HFFc6 (cell line): ENCODE measurements around the gene PAK2. TPM values are rescaled to one million over a fixed set of nuclear protein-coding genes. Genes with fewer than 3 reads are reported as not detected.
"Not testable (repeated sequence)": the region's sequence is repeated elsewhere in the genome, so short reads cannot be mapped to it uniquely, and the experiment has no call there.

Experiments used
- DNase-seq: peaks from one replicate; pipeline ENCODE4 v3.0.0-alpha.2; 2018
- H3K27ac Mint-ChIP-seq: 2 replicates; pipeline ENCODE4 v1.8.0; 2020; ENCODE audit warnings: mild to moderate bottlenecking, mixed read lengths
- H3K27me3 Mint-ChIP-seq: 2 replicates; pipeline ENCODE4 v1.8.0; 2021; ENCODE audit warnings: mild to moderate bottlenecking, moderate library complexity, mixed read lengths; ENCODE audit not compliant: insufficient read depth
- H3K36me3 Mint-ChIP-seq: 2 replicates; pipeline ENCODE4 v1.8.0; 2021; ENCODE audit warnings: low read depth, mixed read lengths
- H3K4me1 Mint-ChIP-seq: 2 replicates; pipeline ENCODE4 v1.8.0; 2020; ENCODE audit warnings: low read depth, mixed read lengths
- H3K4me3 Mint-ChIP-seq: 2 replicates; pipeline ENCODE4 v1.8.0; 2020; ENCODE audit warnings: mild to moderate bottlenecking, moderate library complexity, mixed read lengths
- H3K9me3 Mint-ChIP-seq: 2 replicates; pipeline ENCODE4 v1.8.0; 2020; ENCODE audit warnings: mild to moderate bottlenecking, mixed read lengths
- total RNA-seq, 6 experiments: library from RNA; stranded (reverse); fragmentation: NEBNext Ultra II Directional; extraction: Animal tissue kit (Norgen Biotek cat#: 25700); gene quantifications; 2 replicates in 1 of 6; 3 replicates in 5 of 6; pipeline ENCODE4 v1.2.3, GENCODE V29; 2021
- TF ChIP-seq, protein P1 (sequence below): fragments of 200-600 bp; sonication (generic); IDR thresholded peaks from 2 replicates; pipeline ENCODE4 v1.5.0; 2021; ENCODE audit warnings: antibody characterized with exemption, mild to moderate bottlenecking

Gene PAK2
- total RNA-seq, 6 experiments from 2014 or later = 63.9 to 78.0 (median 69.4) TPM

DNA sequence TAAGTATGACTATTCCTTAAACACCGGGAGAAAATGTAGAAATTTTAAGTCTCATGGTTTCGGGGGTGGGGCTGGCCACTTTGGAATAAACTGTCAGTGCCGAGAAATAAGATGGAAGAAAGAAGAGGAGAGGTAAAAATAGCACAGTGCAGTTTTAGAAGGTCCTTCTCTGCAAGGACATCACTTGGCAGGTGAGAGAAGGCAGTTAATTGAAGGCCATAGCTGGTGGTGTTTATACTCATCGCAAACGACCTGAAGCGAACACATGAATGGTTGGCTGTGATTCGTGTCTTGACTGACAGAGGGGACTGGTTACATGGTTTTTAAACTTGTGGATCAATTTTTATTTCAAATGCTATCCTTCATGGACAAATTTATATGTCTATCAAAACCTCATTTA lies 73.2 kb downstream of the PAK2 start:
- TF ChIP-seq, protein P1, sequence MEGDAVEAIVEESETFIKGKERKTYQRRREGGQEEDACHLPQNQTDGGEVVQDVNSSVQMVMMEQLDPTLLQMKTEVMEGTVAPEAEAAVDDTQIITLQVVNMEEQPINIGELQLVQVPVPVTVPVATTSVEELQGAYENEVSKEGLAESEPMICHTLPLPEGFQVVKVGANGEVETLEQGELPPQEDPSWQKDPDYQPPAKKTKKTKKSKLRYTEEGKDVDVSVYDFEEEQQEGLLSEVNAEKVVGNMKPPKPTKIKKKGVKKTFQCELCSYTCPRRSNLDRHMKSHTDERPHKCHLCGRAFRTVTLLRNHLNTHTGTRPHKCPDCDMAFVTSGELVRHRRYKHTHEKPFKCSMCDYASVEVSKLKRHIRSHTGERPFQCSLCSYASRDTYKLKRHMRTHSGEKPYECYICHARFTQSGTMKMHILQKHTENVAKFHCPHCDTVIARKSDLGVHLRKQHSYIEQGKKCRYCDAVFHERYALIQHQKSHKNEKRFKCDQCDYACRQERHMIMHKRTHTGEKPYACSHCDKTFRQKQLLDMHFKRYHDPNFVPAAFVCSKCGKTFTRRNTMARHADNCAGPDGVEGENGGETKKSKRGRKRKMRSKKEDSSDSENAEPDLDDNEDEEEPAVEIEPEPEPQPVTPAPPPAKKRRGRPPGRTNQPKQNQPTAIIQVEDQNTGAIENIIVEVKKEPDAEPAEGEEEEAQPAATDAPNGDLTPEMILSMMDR = no peak
- Mint-ChIP-seq H3K9me3 (no peaks in the 10 kb centered on the region), H3K4me1 (peaks cover 11% of the 10 kb centered on the region), H3K27ac (no peak overlapping the region), H3K36me3 (peaks cover 27% of the 10 kb centered on the region), H3K27me3 (no peaks in the 10 kb centered on the region; the same call in 1 of the 2 replicates), H3K4me3 (no peak overlapping the region)
- DNase-seq = no peak

DNA sequence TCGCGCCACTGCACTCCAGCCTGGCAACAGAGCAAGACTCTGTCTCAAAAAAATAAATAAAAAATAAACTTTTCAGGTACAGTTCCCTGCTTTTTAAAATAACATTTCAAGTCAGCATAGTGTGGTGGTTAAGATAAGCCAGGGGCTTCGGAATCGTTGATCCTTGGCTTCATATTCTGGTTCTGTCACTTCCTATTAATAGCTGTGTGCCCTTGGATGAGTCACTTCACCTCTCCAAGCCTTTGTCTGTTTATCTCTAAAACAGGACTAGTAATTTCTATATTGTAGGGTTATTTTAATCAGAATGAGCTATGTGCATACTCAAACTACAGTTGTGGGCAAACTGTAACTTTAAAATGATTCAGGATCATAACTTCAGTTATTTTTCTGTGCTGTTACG lies 74.2 kb downstream of the PAK2 start:
- TF ChIP-seq, protein P1 = no peak
- Mint-ChIP-seq H3K27ac (no peak overlapping the region; the same call in 1 of the 2 replicates), H3K4me3 (no peak overlapping the region), H3K27me3 (no peaks in the 10 kb centered on the region), H3K9me3 (no peaks in the 10 kb centered on the region), H3K4me1 (peaks cover 7% of the 10 kb centered on the region), H3K36me3 (peaks cover 25% of the 10 kb centered on the region)
- DNase-seq = peak; percentile 3

DNA sequence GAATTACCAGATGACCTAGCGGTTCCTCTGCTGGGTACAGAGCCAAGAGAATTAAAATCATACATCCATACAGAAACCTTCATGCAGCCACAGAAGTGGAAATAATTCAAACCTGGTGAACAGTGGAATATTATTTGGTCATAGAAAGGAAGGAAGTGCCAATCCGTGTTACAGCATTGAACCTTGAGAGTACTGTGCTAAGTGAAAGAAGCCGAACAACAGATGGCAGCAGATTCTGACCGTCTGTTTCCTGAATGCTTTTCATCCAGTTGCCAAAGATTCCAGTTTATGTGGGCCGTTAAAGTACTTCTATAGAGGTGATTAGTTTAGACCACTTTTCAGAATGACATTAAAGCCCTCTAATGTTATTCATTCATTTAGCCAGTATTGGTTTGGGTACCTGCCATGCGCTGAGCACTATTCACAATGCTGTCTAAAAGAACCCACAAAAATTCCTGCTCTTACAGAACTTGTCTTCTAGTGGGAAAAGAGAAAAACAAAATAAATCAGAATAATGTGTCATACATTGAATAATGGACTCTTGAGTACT lies 82.2 kb downstream of the PAK2 start:
- H3K27me3 Mint-ChIP-seq = no peaks in the 10 kb centered on the region; the same call in none of the 2 replicates
- H3K4me3 Mint-ChIP-seq = no peak overlapping the region
- H3K27ac Mint-ChIP-seq = no peak overlapping the region
- peaks cover 37% of the 10 kb centered on the region for H3K36me3 Mint-ChIP-seq
- DNase-seq = no peak
- TF ChIP-seq, protein P1 = no peak
- H3K9me3 Mint-ChIP-seq = no peaks in the 10 kb centered on the region
- H3K4me1 Mint-ChIP-seq = no peaks in the 10 kb centered on the region

DNA sequence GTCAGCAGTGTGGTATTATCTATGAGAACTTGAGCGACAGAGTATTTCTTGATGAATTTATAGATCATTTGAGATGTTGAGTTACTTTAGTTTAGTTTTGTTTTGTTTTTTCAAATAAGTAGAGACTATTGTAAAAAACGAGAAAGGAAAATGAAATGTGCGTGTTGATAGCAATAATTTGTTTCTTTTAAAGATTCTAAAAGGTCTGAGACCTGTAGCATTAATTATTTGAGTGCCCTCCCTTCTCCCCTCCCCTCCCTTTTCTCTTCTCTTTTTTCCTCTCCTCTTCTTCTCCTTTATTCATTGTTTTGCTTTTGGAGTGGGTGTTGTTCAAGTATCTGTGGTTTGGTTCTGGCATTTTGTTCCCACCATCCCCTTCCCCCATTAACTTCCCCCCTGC lies 90.0 kb downstream of the PAK2 start:
- not testable (repeated sequence) for H3K36me3 Mint-ChIP-seq, H3K9me3 Mint-ChIP-seq

DNA sequence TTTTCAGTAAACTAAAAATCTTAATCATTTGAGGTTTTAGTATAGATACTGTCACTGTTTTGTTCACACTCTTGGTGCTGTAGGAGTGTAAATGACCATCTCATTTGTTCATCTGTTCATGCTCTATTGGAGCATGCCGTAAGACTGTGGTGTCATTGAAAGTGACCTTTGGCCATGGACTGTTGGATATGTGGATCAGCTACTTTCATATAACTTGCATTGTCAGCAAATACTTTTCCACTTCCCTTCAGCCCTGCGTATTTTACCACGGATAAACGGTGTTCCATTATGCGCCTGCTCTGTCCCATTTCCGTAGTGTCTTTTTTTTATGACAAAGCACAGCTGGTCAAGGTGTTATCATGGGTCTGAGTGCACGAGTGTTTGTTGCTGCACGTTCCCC lies 95.4 kb downstream of the PAK2 start:
- H3K4me3 Mint-ChIP-seq = no peak overlapping the region
- H3K9me3 Mint-ChIP-seq = no peaks in the 10 kb centered on the region
- peaks cover 2% of the 10 kb centered on the region for H3K27me3 Mint-ChIP-seq
- H3K4me1 Mint-ChIP-seq = no peaks in the 10 kb centered on the region
- DNase-seq = no peak
- H3K36me3 Mint-ChIP-seq = no peaks in the 10 kb centered on the region
- no peak overlapping the region for H3K27ac Mint-ChIP-seq
- TF ChIP-seq, protein P1 = no peak

More for the DNA sequence above, 90.0 kb downstream of the PAK2 start:
- H3K4me3 Mint-ChIP-seq, H3K27me3 Mint-ChIP-seq, H3K27ac Mint-ChIP-seq, H3K4me1 Mint-ChIP-seq, DNase-seq: not testable (repeated sequence)

DNA sequence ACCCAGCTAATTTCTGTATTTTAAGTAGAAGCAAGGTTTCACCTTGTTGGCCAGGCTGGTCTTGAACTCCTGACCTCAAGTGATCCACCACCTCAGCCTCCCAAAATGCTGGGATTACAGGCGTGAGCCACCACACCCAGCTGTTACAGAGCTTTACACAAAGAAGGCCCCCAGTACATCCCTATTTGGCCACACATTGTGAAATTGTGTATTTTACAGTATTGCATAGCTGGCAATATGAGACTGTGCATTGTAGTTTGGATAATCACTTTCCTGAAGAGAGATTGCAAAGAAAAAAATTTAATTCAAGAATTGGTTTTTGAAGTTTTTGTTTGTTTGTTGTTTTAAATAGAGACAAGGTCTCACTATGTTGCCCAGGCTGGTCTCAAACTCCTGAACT lies 97.0 kb downstream of the PAK2 start:
- not testable (repeated sequence) for H3K36me3 Mint-ChIP-seq, DNase-seq, H3K4me3 Mint-ChIP-seq, H3K4me1 Mint-ChIP-seq, H3K27ac Mint-ChIP-seq, H3K9me3 Mint-ChIP-seq, H3K27me3 Mint-ChIP-seq
